Stimulated activated CD8-positive, alpha-beta memory T cell treated with anti-CD3 and anti-CD28 coated beads, Interleukin-4, amount 100 ng/mL, for 4 hours (primary cell): Measurements from ENCODE around the gene CALML4.

Experiments
- DNase-seq, 2 donors: peaks; one replicate each; pipeline ENCODE4 v3.0.0-alpha.2; 2020; ENCODE audit warnings: low read depth in 2 of 2, low spot score in 1 of 2

Gene CALML4

DNA sequence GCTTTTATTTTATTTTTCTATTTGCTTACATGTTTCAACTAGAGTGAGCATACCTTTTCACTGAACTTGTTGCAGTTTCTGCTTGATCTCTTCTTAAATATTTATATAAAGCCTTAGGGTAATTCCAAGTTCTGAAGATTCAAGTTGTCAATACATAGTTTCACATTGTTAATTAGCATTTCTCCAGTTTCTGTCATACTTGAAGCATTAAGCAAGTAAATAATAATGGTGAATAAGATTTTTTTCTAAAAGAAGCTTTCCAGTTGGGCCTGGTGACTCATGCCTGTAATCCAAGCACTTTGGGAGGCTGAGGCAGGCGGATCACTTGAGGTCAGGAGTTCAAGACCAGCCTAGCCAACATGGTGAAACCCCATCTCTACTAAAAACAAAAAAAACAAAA is 53.9 kb downstream of the CALML4 start:
- no peak for DNase-seq

DNA sequence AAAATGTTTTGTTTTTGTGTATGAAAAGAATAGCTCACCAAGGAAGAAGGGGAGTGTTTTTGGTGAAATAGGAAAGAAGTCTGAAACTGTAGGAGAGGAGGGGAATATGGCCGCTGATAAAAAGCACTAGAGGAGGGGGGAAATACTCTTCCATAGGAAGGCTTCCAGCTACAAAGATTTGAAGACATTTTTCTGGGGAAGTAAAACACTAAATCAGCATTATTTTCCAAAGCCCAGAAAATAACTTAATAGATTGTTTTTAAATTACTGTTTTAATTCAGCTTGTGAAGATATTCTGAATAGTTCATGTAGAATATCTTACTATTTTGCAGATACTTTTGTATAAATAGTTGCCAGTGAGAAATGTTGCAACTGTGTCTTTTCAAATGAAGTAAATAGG is 54.9 kb downstream of the CALML4 start:
- DNase-seq, result no peak

DNA sequence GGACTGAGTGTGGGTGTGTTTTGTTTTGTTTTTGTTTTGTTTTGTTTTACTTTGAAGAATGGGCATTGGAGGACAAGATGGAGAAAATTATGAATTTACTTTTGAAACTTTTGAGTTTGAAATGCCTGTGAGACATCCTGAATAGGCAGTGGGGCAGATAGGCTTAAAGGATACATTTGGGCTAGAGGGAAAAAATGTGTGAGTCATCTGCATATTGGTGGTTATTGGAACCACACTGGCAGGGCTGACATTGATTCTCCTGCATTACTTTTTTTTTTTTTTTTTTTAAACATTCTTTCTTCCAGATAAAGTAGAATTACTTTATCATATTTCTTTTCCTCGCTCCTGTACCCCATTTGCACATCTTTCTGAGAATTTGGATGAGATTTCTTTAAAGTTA is 56.1 kb downstream of the CALML4 start:
- DNase-seq, result no peak

DNA sequence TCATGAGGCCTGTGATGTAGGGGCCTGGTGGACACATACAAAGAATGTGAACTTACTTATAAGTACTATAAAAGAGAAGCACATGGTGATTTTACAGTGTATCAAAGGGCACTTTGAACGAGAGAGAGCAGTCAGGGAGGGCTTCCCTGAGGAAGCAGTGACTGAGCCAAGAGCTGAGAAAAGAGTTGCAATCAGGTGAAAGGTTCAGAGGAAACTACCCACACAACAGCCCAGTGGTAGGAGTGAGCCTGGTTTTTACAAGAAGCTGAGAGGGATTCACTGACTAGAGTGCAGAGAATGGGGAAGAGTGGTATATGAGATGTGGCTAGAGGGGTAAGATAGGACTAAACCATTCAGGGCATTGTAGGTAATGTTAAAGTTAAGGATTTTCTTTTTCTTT is 57.1 kb downstream of the CALML4 start:
- no peak for DNase-seq

DNA sequence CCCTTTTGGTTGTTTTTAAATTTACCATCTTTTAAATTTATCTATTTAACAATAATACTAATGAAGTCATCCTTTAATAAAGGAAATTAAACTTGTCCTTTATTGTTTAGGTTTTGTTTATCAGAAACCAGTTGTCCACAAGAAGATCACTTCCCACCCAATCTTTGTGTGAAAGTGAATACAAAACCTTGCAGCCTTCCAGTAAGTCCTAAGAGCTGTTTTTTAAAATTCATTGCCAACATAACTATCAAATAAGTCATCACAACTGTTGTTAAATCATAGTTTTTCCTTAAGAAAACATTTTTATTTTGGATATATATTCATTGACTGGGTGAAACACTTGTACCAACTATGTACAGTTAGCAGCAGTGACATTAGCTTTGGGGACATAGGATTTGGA is 59.4 kb downstream of the CALML4 start:
- no peak for DNase-seq

DNA sequence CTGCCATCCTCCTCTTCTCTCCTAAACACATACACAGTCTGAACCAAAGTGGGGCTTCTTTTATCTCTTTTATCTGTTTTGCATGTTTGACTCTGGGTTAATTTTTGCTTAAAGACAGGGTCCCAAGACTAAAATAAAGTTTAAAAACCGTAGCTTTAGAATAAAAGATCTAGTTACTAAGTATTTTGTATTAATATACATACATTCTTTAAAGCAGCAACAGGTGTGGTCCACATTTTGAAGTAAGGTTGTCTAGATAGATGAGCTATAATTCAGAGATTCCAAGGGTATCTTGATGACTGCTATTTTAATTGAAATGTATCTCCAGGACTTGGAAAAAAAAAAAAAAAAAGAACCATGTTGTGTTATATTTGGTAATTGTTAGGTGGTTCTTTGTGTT is 61.3 kb downstream of the CALML4 start:
- no peak for DNase-seq

DNA sequence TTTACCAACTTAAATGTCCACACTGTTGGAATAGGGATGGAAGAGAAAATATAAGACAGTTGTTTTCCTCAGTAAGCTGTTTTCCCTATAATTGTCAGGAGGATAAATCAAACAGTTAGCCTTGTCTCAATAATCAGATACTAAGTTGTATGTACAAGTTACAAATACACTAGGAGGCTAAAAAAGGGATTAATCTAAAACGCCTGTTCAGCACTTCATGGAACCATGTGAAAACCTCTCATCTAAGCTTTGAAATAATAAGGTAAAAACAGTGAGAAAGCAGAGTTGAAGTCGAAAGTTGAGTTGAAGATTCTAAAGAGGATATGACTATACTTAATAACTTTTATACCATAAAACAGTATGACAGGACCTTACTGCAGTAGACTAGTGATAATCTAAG is 62.0 kb downstream of the CALML4 start:
- no peak for DNase-seq
